H9 (cell line): Measurements from ENCODE around the gene CELF4. TPM values are rescaled to one million over a fixed set of nuclear protein-coding genes. Genes with fewer than 3 reads are reported as not detected.
A peak's percentile ranks its signal among the peaks of the same experiment; 100 is the strongest.

Experiments
- DNase-seq: peaks from one replicate; pipeline ENCODE4 v3.0.0-alpha.2; 2017
- H2AFZ ChIP-seq: one replicate; pipeline ENCODE4 v1.6.1; 2013; ENCODE audit warnings: mild to moderate bottlenecking, low read length, control low read depth, moderate library complexity
- H2AK5ac ChIP-seq: 2 replicates; pipeline ENCODE4 v1.6.1; 2013; ENCODE audit warnings: low read length, control low read depth, mixed read lengths; ENCODE audit not compliant: insufficient read length
- H2BK120ac ChIP-seq: one replicate; pipeline ENCODE4 v1.6.1; 2013; ENCODE audit warnings: low read depth, mild to moderate bottlenecking, low read length, control low read depth, inconsistent platforms; ENCODE audit not compliant: poor library complexity, severe bottlenecking
- H2BK12ac ChIP-seq: 2 replicates; pipeline ENCODE4 v1.6.1; 2013; ENCODE audit warnings: low read length, control low read depth, mixed read lengths, low read depth; ENCODE audit not compliant: insufficient read length
- H2BK15ac ChIP-seq: 2 replicates; pipeline ENCODE4 v1.6.1; 2013; ENCODE audit warnings: low read depth, low read length, control low read depth
- H2BK20ac ChIP-seq: one replicate; pipeline ENCODE4 v1.6.1; 2013; ENCODE audit warnings: low read depth, mild to moderate bottlenecking, low read length, control low read depth, inconsistent platforms; ENCODE audit not compliant: poor library complexity, severe bottlenecking
- H2BK5ac ChIP-seq: 2 replicates; pipeline ENCODE4 v1.6.1; 2013; ENCODE audit warnings: low read length, control low read depth, mixed read lengths; ENCODE audit not compliant: insufficient read length
- H3K14ac ChIP-seq: 2 replicates; pipeline ENCODE4 v1.6.1; 2013; ENCODE audit warnings: low read length, control low read depth; ENCODE audit not compliant: insufficient read depth
- H3K18ac ChIP-seq: 2 replicates; pipeline ENCODE4 v1.6.1; 2013; ENCODE audit warnings: low read depth, mild to moderate bottlenecking, mixed read lengths, low read length, control low read depth; ENCODE audit not compliant: insufficient read length
- H3K23ac ChIP-seq: 2 replicates; pipeline ENCODE4 v1.6.1; 2013; ENCODE audit warnings: low read length, control low read depth, mixed read lengths, low read depth; ENCODE audit not compliant: insufficient read length
- H3K23me2 ChIP-seq: 2 replicates; pipeline ENCODE4 v1.6.1; 2013; ENCODE audit warnings: low read depth, mild to moderate bottlenecking, mixed read lengths, low read length, control low read depth; ENCODE audit not compliant: insufficient read length, poor library complexity, severe bottlenecking
- H3K27ac ChIP-seq: 2 replicates; pipeline ENCODE4 v1.5.1; 2013; ENCODE audit warnings: low read length, control low read depth, mixed read lengths, low read depth; ENCODE audit not compliant: insufficient read length
- H3K27me3 ChIP-seq: 2 replicates; pipeline ENCODE4 v1.6.1; 2013; ENCODE audit warnings: low read length, control low read depth, inconsistent platforms; ENCODE audit not compliant: insufficient read depth
- H3K4ac ChIP-seq: 2 replicates; pipeline ENCODE4 v1.6.1; 2013; ENCODE audit warnings: low read depth, mild to moderate bottlenecking, control low read depth, inconsistent platforms, low read length, moderate library complexity
- H3K4me1 ChIP-seq: 2 replicates; pipeline ENCODE4 v1.6.1; 2013; ENCODE audit warnings: low read length, control low read depth, inconsistent platforms; ENCODE audit not compliant: insufficient read depth
- H3K4me2 ChIP-seq: 2 replicates; pipeline ENCODE4 v1.6.1; 2013; ENCODE audit warnings: low read length, control low read depth, mixed read lengths; ENCODE audit not compliant: insufficient read length, insufficient read depth
- H3K56ac ChIP-seq: 2 replicates; pipeline ENCODE4 v1.6.1; 2013; ENCODE audit warnings: low read depth, mild to moderate bottlenecking, mixed read lengths, low read length, control low read depth; ENCODE audit not compliant: insufficient read length
- H3K79me1 ChIP-seq: 2 replicates; pipeline ENCODE4 v1.6.1; 2013; ENCODE audit warnings: low read depth, mild to moderate bottlenecking, moderate library complexity, low read length, control low read depth, inconsistent platforms; ENCODE audit not compliant: insufficient read depth, poor library complexity, severe bottlenecking
- H3K79me2 ChIP-seq: 2 replicates; pipeline ENCODE4 v1.6.1; 2013; ENCODE audit warnings: low read length, control low read depth, inconsistent platforms; ENCODE audit not compliant: insufficient read depth
- H3K9ac ChIP-seq: 2 replicates; pipeline ENCODE4 v1.6.1; 2013; ENCODE audit warnings: low read length, control low read depth, mixed read lengths; ENCODE audit not compliant: insufficient read length; ENCODE audit errors: extremely low read depth
- H3K9me3 ChIP-seq: one replicate; pipeline ENCODE4 v1.6.1; 2013; ENCODE audit warnings: low read depth, low read length, inconsistent platforms; ENCODE audit not compliant: control insufficient read depth
- H3T11ph ChIP-seq: one replicate; pipeline ENCODE4 v1.6.1; 2013; ENCODE audit warnings: mild to moderate bottlenecking, low read length, control low read depth, inconsistent platforms
- H4K20me1 ChIP-seq: one replicate; pipeline ENCODE4 v1.6.1; 2013; ENCODE audit not compliant: control insufficient read depth, insufficient read length, insufficient read depth
- H4K5ac ChIP-seq: 2 replicates; pipeline ENCODE4 v1.6.1; 2013; ENCODE audit warnings: low read depth, mild to moderate bottlenecking, mixed read lengths, low read length, control low read depth; ENCODE audit not compliant: insufficient read length
- H4K8ac ChIP-seq: replicated peaks from 2 replicates; pipeline ENCODE4 v1.6.1; 2013; ENCODE audit warnings: low read length, control low read depth, mixed read lengths, low read depth; ENCODE audit not compliant: insufficient read length
- H4K91ac ChIP-seq: 2 replicates; pipeline ENCODE4 v1.6.1; 2013; ENCODE audit warnings: low read depth, mild to moderate bottlenecking, moderate library complexity, mixed read lengths, low read length, control low read depth; ENCODE audit not compliant: insufficient read length
- H3K27ac Mint-ChIP-seq, 3 experiments: 2 replicates in 2 of 3; 3 replicates in 1 of 3; pipeline ENCODE4 v1.8.0; 2020 to 2021; ENCODE audit warnings: mixed read lengths in 3 of 3, mild to moderate bottlenecking in 1 of 3, moderate library complexity in 1 of 3
- H3K27me3 Mint-ChIP-seq: 2 replicates; pipeline ENCODE4 v1.8.0; 2021; ENCODE audit warnings: low read depth, mild to moderate bottlenecking, moderate library complexity, mixed read lengths
- H3K36me3 Mint-ChIP-seq, 3 experiments: 2 replicates in 2 of 3; 3 replicates in 1 of 3; pipeline ENCODE4 v1.8.0; 2020 to 2021; ENCODE audit warnings: low read depth in 3 of 3, mixed read lengths in 3 of 3; ENCODE audit not compliant: insufficient read depth in 1 of 3
- H3K4me1 Mint-ChIP-seq, 2 experiments: 2 replicates each; pipeline ENCODE4 v1.8.0; 2020; ENCODE audit warnings: mixed read lengths in 2 of 2
- H3K4me3 Mint-ChIP-seq, 2 experiments: 2 replicates in 1 of 2; 3 replicates in 1 of 2; pipeline ENCODE4 v1.8.0; 2020 to 2021; ENCODE audit warnings: mild to moderate bottlenecking in 2 of 2, mixed read lengths in 2 of 2, moderate library complexity in 1 of 2
- H3K9me3 Mint-ChIP-seq, 2 experiments: 2 replicates in 1 of 2; 3 replicates in 1 of 2; pipeline ENCODE4 v1.8.0; 2020; ENCODE audit warnings: mild to moderate bottlenecking in 2 of 2, mixed read lengths in 2 of 2, moderate library complexity in 1 of 2
- WGBS: extraction: QIAGEN DNeasy Blood & Tissue Kit; methylation state at CpG from one replicate; pipeline ENCODE4 v1.1.7; 2013; ENCODE audit warnings: missing lambda C conversion rate, low lambda C conversion rate, mixed read lengths; ENCODE audit not compliant: insufficient read length; ENCODE audit errors: extremely low coverage; 5-methylcytosine and 5-hydroxymethylcytosine counted together
- total RNA-seq: library from RNA; stranded (reverse); gene quantifications from 2 replicates; pipeline ENCODE4 v1.2.1, GENCODE V29; 2021
- TF ChIP-seq, protein P1 (sequence below): fragments of 200-600 bp; sonication (generic); conservative IDR thresholded peaks from 3 replicates; pipeline ENCODE4 v1.8.0; 2021; ENCODE audit warnings: antibody characterized with exemption, mild to moderate bottlenecking

Gene CELF4
- total RNA-seq, 1 experiment from 2014 or later, result 1.1 TPM

DNA sequence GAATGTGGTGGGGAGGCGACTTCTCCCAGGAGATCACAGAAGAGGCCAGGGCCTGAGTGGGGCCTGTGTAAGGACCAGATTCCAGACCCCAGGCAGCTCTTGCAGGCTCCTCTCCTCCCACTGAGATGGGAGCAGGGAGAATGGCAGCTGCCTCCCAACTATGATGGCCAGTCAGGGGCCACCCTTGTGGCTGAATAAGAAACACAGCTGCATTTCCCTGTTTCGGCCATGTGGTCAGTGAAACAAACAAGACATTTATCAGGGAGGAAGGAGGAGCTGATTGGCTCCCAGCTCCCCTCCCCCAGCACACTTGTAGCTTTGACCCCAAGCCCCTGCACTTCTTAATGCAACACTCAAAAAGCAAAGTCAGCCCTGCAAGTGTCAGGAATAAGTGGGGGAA, 143.5 kb downstream of the CELF4 start:
- H4K20me1 ChIP-seq, result no peaks in the 10 kb centered on the region
- peaks cover 2% of the 10 kb centered on the region; the same call in 1 of the 2 replicates for H3K4me1 ChIP-seq
- H3K27me3 Mint-ChIP-seq, result peaks cover 21% of the 10 kb centered on the region
- H3K4me3 Mint-ChIP-seq, result no peak overlapping the region
- H2AK5ac ChIP-seq, result no peak overlapping the region
- H3K14ac ChIP-seq, result no peak overlapping the region
- H3K4me1 Mint-ChIP-seq, result peaks cover 32 to 36% of the 10 kb centered on the region in 2 experiments
- H3K23me2 ChIP-seq, result no peaks in the 10 kb centered on the region
- no peak overlapping the region for H2BK120ac ChIP-seq
- no peak overlapping the region for H3T11ph ChIP-seq
- no peak overlapping the region for H2BK5ac ChIP-seq
- no peaks in the 10 kb centered on the region for H3K79me1 ChIP-seq
- no peak overlapping the region for H3K18ac ChIP-seq
- 0 out of 7 replicates have a peak overlapping the region, but pooled peaks of 1 of the 3 experiments have one; percentile 29 for H3K27ac Mint-ChIP-seq
- H3K9me3 ChIP-seq, result no peaks in the 10 kb centered on the region
- no peak overlapping the region for H2BK15ac ChIP-seq
- no peak overlapping the region for H3K4ac ChIP-seq
- no peak overlapping the region for H3K9ac ChIP-seq
- no peaks in the 10 kb centered on the region for H3K9me3 Mint-ChIP-seq
- no peak overlapping the region for H3K56ac ChIP-seq
- H3K36me3 Mint-ChIP-seq, result no peaks in the 10 kb centered on the region; a peak in 2 of 7 replicates
- H2BK12ac ChIP-seq, result no peak overlapping the region
- no peak overlapping the region for H3K27ac ChIP-seq
- DNase-seq, result no peak
- WGBS, result no CpG with 5 or more reads among the region's 2 CpGs
- TF ChIP-seq, protein P1, sequence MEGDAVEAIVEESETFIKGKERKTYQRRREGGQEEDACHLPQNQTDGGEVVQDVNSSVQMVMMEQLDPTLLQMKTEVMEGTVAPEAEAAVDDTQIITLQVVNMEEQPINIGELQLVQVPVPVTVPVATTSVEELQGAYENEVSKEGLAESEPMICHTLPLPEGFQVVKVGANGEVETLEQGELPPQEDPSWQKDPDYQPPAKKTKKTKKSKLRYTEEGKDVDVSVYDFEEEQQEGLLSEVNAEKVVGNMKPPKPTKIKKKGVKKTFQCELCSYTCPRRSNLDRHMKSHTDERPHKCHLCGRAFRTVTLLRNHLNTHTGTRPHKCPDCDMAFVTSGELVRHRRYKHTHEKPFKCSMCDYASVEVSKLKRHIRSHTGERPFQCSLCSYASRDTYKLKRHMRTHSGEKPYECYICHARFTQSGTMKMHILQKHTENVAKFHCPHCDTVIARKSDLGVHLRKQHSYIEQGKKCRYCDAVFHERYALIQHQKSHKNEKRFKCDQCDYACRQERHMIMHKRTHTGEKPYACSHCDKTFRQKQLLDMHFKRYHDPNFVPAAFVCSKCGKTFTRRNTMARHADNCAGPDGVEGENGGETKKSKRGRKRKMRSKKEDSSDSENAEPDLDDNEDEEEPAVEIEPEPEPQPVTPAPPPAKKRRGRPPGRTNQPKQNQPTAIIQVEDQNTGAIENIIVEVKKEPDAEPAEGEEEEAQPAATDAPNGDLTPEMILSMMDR, result no peak
- H3K4me2 ChIP-seq, result no peak overlapping the region
- no peak overlapping the region for H3K23ac ChIP-seq
- H2AFZ ChIP-seq, result no peak overlapping the region
- no peak overlapping the region for H2BK20ac ChIP-seq
- H3K79me2 ChIP-seq, result no peaks in the 10 kb centered on the region
- no peaks in the 10 kb centered on the region for H3K27me3 ChIP-seq
- no peak overlapping the region for H4K8ac ChIP-seq
- H4K91ac ChIP-seq, result no peak overlapping the region
- no peak overlapping the region for H4K5ac ChIP-seq
